Measurements from ENCODE around the gene PGS1.

Gene PGS1

GRCh38 chr17:78409191-78409928, 30.9 kb downstream of the PGS1 start:
- no peak for DNase-seq

DNA sequence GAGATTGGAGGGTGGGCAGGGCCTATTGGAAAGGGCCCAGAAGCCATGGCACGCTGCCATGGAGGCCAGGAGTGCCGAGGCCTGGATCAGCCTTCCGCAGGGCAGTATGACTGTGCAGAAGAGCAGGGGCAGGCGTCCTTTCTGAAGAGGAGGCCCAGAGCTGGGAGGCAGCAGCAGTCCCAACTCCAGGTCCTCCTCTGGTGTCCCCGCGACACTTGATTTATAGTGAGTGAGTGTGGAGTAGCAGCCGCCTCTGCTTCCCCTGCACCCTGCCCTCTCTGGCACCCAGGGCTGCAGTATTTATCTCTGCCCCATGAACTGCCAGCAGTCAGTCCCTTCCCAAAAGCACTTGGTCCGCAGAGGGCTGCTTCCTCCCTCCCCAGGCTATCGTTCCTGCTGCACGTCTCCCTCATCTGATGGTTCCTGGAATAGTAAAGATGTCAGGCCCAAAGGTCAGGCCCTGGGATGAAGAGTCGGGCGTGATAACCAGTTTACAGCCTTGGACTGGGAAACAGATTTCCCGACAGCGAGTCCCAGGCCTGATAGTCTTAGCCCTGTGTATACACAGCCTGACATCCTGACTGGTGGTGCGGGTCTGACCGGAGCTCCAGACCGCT, 32.9 kb downstream of the PGS1 start:
- DNase-seq: no peak

DNA sequence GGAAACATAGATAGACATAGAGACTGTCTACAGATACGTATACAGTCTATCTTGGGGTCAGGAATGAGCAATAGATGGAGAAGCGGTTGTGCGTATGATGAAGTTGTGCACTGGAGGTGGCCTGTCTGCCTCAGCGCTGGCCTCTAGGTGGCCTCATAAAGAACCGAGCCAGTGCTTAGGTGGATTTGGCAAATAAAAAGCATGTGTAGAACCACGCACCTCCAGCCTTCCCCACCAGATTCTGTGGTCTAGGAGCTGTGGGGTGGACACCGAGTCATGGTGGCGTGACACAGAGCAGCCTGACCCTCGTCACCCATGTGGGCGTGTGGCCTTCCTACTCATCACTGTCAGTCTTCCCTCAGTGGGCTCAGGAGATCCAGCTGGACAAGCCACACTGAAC, 34.0 kb downstream of the PGS1 start:
- DNase-seq: peak; percentile 59

GRCh38 chr17:78414178-78415162, 36.0 kb downstream of the PGS1 start:
- DNase-seq: peak; percentile 66

DNA sequence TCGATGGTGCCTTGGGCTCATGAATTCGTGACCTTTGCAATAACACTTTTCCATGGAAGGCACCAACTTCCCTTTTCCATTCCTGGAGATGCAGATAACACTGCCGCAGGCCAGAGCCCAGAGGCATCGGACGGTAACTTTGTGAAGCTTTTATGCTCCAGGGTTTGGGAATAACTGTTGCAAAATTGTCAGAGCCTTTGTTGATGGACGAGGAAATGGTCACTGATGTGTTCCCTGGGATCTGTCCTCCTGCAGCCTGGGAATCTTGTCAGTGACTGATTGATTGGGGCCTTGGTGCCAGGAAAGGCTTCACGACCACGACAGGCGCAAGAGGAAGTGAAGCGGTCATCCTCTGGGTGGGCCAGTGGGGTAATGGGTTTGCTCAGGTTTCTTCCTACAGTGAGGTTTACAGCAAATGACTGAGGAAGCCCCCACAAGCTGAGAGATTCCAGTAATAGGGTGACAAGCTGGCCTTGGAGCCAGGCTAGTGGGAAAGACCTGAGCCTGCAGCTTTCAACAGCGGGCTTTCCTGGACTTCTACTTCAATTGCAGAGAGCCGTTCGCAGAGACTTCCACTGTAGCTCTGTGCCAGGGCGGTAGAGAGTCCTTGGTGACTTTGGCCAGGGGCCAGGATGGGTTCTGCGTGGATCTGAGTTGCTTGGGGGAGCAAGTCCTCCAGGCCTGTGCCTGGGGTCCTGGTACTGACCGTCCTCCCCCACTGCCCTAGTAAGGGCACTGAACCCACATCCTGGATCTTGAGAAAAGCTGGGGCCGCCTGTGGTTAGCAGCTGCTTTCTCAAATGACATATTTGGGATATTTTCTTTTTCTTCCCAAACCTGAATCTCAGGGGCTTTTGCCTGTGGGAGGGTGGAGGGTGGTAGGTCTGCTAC, 37.6 kb downstream of the PGS1 start:
- DNase-seq: no peak

- no peak for DNase-seq
Observed at GRCh38 chr17:78416791-78417530, 38.5 kb downstream of the PGS1 start.

- DNase-seq: no peak
Observed at GRCh38 chr17:78417531-78417909, 39.1 kb downstream of the PGS1 start.

DNA sequence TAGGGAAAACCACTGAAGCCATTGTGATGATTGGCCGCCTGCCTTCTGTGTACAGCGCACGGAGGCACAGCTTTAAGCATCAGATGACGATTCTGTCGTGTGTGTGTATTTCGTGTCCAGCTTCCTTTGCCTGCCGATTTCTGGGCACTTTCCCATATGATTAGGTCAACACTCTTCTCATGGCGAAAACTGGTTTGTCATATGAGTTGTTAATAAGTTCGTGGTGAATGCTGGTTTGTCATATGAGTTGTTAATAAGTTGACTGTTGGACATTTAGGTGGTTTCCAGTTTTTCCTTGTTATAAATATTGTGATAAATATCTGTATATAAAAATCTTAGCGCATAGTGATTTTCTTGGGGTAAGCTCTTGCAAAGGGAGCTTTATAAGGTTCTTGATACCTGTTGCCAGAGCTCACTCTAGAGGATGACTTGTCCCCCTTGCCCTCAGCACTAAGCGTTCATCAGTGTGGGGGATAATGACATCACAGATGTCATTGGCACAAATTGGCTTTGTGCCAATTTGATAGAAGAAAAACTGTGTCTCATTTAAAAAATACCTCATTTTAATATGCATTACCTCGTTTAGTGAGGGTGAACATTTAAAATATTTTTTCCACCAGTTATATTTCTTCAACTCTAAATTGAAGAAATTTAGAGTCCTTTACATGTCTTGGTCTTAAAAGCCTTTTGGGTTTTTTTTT, 40.0 kb downstream of the PGS1 start:
- DNase-seq: no peak

GRCh38 chr17:78419970-78420815, 41.7 kb downstream of the PGS1 start:
- no peak for DNase-seq

GRCh38 chr17:78421084-78421533, 42.7 kb downstream of the PGS1 start:
- DNase-seq: no peak

DNA sequence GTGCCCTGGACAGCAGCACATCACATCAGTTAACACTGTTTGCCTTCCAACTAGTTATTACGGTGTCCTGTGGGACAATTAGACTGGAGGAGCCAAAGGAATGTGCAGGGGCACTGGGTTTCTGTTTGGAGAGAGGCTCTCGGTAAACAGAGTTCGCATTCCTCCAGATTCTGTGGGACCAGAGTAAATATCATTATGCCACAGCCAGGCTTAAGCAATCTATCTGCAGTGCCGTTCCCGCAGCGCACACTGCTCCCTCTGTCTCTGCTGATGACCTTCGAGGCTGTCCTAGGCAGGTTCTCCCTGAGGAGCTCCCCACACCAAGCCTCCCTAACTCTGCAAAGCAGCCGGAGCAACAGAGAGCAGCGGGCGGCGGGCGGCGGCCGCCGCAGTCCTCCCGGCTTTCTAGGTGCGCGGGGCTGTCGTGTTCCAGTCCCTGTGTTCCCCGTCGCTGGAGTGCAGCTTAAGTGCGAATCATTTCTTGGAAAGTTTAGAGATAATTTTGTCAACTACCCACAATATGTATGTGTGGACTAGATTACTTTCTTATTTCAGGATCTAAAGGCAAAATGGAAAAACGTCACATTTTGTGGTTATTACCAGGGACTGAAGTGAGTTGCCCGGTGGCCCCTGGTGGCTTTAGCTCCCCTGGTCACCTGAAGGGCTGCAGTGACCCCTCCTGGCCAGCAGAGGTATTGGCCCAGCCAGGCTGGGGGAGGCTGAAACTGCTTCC, 43.3 kb downstream of the PGS1 start:
- DNase-seq: peak; percentile 75

DNA sequence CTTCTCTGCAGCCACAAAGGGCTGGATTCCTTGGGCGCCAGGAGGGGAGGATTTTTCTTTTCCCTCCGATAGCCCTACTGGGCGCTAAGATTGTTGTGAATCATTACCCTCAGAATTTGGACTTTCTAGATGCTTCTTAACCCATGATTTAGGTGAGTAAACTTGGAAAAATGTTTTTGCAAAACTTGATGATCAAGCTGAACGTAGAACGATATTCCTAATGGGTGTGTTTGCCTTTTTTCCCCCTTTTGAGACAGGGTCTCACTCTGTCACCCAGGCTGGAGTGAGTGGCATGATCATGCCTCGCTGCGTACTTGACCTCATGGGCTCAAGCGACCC, 43.8 kb downstream of the PGS1 start:
- DNase-seq: no peak

- no peak for DNase-seq
Observed at GRCh38 chr17:78422872-78423588, 44.6 kb downstream of the PGS1 start.

GRCh38 chr17:78423961-78424675, 45.7 kb downstream of the PGS1 start:
- no peak for DNase-seq

GRCh38 chr17:78425429-78425828, 47.0 kb downstream of the PGS1 start:
- no peak for DNase-seq

DNA sequence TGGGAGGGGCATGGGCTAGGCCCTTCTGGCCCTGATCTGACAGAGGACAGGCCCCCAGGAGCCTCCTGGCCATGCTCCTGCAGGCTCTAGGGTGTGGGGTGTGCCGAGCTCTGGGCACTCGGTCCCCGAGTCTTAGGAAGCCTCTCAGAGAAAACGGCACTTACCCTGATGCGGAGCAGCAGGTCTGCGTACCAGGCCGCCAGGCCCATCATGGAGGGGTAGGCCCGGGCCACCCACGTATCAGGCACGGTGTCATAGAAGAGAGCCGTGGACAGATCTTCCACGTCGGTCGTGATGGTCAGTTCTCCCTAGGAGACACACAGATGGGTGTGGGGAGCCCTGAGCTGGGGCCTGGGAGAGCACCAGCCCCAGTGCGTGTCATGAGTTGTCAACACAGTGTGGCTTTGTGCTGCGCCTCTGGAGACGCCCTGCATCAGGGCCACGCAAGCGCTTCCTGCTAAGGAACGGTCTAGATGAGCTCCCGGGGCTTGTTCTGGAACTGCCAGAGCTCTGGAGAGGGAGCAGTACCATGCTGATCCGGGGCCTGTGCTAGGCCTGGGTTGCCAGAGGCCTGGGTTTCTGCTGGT, 47.9 kb downstream of the PGS1 start:
- no peak for DNase-seq

- DNase-seq: no peak
Observed at GRCh38 chr17:78427140-78427539, 48.7 kb downstream of the PGS1 start.
